ENCODE measurements around the gene IFNW1. TPM values are rescaled to one million over a fixed set of nuclear protein-coding genes. Genes with fewer than 3 reads are reported as not detected.
"Not testable (repeated sequence)": the region's sequence is repeated elsewhere in the genome, so short reads cannot be mapped to it uniquely, and the experiment has no call there.

Gene IFNW1
- not detected for polyA plus RNA-seq (ENCODE audit: insufficient read length in 10 of 10)
- long read RNA-seq, donor 1 = 0 reads
- long read RNA-seq, donor 2 = 0 reads
- long read RNA-seq, donor 3 = 0 reads
- long read RNA-seq, donor 4 = 0 reads
- long read RNA-seq, donor 5 = 0 reads
- long read RNA-seq, donor 6 = 0 reads
- long read RNA-seq, donor 7 = 0 reads
- long read RNA-seq, donor 8 = 0 reads
- long read RNA-seq, donor 9 = 0 reads

DNA sequence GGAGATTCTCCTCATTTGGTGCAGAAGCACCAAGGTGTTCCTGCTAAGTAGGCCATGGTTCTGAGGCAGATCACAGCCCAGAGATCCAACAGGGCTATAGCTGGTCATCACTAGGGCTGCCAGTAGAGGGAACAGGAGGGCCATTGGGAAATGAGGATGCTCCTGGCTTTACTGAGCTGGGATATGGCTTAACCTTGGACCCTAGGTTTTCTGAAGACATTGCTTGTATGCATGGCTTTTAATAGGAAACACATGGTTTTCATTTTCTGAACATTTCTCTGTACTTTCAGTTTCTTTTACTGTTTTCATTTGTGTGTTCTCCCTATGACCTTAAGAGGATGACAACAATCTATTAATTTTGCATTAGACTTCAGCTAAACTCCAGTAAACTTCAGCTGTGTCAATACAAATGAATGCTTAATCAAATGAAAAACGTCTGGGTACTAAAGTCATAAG, at the start of gene IFNW1:
TSS of gene IFNW1 (minus strand) at position 406 of the 456 bp plus-strand sequence. CDS start at position 144, 262 bp downstream.
- no peak for DNase-seq

DNA sequence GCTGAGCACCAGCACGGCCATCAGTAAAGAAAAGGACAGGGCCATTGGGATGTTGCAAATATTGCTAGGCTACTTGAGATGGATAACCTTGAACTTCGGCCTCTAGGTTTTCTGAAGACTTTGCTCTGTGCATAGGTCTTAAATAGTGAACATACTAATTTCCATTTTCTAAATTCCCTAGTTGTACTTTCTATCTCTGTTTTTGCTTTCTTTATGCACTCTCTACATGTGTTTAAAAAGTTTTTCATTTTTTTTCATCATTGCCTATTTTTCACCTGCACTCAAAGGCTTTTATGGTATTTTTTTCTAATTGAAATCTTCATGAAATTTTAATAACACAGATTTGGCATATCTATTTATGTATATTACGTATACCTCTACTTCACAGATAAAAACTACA, 45.9 kb upstream of the IFNW1 start, which contains the start of gene IFNA4:
TSS of gene IFNA4 (minus strand) at position 101 of the 400 bp plus-strand sequence. CDS start at position 45, 56 bp downstream.
- DNase-seq = not testable (repeated sequence)

DNA sequence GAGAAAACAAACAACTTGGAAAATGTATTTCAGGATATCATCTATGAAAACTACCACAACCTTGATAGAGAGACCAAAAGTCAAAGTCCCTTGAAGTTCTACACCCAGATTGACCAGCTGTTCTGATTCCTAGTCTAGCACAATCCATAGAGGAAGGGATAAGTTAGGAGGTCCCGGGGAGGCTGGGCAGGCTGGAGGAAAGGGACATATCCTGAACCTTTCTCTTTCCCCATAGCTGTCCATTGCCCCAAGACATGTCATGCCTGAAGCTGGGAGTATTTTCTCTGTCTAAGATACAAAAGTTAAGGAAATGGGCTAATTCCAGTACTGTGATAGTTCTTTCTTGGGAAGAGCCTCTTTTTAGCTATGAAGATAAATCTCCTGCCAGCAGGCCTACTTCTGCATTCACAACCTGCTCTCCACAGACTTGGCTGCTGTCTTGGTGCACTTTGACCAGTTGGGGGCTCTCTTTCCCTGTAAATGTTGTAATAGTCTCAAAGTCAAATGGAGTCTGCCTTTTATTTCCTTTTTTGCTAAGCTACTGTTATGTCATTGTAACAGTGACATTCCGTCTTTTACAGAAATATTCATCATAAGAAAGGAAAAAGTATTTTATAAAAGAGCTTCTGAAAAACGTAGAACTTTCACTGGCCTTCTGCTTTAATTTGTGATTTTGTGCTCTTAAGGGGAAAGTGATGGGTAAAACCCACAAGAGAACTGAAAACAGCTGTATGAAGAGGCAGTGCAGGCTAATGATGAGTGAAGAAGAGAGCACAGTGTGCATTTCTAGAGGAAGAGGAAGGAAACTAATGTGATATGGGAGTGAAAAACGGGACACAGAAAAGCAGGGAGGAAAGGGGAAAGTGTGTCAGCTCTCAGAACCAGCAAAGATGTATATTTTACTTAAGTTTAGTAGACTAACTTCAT, 41.4 kb upstream of the IFNW1 start:
- peak in 1 of 3 donors; percentile 6 for DNase-seq

DNA sequence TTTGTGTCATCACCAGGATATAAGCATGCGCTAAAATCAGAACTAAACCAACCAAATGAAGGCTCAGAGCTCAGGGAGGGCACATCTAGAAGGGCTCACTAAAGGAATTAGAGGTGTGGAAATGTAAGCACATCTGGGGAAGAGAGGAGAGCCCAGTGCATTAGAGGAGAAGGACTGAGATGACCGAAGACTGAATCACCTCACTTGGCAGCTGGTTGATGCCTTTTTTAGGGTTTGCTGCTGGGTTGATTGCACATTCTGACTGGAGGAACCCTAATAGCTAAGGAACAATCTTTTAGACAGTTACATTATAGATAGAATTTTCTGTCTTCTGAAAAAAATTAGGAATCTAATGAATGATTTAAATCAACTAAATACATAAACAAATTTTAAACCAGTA, 33.0 kb upstream of the IFNW1 start:
- no peak for DNase-seq

DNA sequence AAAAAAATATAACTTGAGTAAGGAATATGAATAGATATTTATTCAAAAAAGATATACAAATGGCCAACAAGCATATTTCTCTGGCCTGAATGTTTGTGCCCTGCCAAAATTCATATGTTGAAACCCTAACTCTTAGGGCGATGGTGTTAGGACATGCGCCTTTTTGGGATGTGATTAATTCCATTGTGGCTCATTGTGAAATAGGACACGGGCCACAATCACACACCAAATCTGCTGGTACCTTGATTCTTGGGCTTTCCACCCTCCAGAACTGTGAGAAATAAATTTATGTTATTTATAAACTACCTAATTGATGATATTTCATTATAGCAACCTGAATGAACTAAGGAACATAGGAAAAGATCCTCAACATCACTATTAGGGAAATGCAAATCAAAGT, 30.5 kb upstream of the IFNW1 start:
- no peak for DNase-seq

DNA sequence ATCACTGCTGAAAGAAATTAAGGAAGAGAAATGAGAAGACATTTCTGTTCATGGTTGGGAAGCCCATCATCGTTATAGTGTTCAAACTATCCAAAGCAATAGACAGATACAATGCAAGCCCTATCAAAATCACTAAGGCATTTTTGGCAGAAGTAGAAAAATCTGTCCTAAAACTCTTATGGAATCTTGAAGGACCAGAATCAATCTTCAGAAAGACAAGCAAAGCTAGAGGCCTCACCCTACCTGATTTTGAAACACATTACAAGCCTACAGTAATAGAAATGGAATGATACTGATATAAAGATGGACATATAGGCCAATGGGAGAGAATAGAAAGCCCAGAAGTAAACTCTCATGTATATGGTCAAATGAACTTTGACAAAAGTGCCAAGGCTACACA, 29.7 kb upstream of the IFNW1 start:
- no peak for DNase-seq

DNA sequence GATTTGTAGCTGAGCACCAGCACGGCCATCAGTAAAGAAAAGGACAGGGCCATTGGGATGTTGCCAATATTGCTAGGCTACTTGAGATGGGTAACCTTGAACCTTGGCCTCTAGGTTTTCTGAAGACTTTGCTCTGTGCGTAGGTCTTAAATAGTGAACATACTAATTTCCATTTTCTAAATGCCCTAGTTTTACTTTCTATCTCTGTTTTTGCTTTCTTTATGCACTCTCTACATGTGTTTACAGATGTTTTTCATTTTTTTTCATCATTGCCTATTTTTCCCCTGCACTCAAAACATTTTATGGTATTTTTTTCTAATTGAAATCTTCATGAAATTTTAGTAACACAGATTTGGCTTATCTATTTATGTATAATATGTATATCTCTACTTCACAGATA, 24.9 kb upstream of the IFNW1 start, which contains the start of gene IFNA21:
TSS of gene IFNA21 (minus strand) at position 101 of the 400 bp plus-strand sequence. CDS start at position 53, 48 bp downstream.
- not testable (repeated sequence) for DNase-seq

DNA sequence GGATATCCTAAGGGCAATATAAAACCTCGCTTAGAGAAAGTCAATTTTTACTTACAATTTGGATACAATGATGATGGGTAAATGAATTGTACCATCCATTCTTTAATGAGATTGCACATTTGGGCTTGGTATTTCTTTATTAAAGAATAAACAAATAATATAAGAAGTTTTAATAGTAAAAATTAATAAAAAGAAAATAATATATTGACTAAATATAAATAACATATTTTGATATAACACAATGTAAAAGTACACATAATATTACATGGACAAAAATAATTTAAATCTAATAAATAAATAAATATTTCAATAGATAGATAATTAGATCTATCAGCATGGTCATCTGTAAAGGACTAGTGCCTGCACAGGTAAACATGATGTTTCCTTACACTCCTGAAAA, 23.9 kb upstream of the IFNW1 start:
- DNase-seq = no peak

DNA sequence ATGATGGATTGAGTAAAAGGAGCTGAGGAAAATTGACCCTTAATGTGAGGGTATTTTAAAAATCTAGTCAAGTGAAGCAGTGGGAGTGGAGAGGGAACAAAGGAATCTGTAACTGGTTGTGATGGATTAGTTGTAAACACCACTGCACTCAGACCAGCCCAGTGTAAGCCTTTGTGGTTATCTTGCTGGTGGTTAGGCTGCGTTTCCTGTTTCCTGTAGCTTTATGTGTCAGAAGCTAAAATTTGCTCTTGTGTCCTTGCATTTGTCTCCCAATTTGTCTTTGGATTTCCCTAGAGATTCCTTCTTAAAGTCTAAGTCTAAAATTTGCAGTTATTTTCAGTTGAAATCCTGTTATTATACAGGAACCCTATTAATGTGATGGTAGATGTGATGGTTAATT, 18.5 kb upstream of the IFNW1 start:
- no peak for DNase-seq

DNA sequence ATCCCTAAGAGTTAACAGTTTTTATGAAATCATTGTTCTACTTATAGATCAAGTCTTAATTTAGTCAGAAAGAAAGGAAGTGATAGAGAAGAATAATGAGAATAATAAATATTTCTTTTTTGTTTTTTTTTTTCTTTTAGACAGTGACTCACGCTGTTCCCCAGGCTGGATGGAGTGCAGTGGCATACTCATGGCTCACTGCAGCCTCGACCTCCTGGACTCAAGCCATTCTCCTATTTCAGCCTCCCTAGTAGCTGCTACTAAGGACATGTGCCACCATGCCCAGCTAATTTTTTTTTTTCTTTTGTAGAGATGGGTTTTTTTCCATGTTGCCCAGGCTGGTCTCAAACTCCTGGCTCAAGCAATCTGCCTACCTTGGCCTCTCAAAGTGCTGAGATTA, 13.9 kb upstream of the IFNW1 start:
- DNase-seq = no peak

DNA sequence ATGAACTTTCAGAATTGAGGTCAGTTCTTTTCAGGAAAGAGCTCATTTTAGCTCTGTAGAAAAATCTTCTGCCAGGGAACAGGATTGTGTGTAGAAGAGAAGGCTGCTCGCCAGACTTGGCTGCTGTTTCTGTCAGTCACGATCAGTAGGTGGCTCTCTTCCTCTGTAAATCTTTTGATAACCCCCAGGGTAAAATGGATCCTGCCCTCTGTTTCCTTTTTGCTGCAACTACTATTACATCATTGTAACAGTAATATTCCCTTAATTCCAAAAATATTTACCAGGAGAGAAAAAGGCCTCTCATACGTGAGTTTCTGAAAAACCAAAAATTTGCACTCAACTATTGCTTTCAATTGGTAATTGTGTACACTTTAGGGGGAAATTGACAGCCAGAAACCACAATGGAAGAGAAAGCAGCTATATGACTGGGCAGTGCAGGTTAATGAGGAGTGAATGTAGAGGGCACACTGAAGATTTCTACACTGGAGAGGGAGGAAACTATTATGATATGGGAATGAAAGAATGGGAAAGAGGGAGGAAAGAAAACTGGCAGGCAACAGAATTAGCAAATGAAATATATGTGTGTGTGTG, 12.5 kb upstream of the IFNW1 start:
- DNase-seq = peak in 2 of 3 donors; percentile 14 to 19

DNA sequence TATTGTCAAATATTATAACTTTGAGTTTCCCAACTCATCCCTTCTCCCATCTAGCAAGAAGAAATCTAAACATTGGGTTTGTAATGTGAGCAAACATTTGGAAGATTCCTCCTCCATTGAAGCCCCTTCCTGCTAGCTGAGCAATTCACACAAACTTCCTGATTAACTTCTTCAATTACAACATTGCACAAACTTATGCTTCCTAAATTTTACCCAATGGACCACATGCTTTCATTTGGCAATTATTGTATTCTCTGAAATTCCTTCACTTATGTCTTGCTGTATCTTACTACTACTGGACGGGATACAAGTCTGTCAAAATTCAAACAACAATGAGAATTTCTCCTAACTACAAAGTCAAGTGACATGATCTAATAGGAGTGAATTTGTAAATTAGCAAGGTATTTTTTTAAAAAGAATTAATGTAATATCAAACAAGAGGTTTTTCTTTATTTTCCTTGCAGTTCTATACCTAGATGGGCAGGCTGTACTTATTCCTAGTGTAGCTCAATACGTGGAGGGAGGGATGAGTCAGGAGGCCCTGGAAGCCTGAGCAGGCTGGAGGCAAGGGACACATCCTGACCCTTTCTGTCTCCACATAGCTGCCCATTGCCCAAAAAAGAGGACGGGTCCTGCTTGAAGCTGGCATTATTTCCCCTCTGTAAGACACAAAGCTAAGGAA, 11.8 kb upstream of the IFNW1 start:
- peak in 2 of 3 donors; percentile 7 to 8 for DNase-seq

DNA sequence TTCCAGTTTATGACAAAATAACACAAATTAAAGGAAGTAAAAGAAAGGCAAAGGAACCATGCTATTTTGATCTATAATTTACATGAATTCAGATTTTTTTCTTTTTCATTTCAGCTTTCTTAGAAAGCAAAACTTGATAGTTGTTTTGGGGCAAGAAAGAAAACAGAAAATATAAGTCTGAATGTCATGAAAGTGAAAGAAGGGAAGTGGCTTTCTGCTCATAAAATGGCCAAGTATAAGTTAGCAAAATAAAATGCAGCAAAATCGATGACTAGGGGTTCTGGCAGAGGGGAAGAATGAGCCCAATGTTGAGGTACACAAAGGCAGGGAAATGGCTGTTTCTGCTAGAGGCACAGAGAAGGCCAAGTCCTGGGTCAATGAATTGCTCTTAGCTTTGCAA, 3.0 kb upstream of the IFNW1 start:
- peak in 1 of 3 donors; percentile 6 for DNase-seq

DNA sequence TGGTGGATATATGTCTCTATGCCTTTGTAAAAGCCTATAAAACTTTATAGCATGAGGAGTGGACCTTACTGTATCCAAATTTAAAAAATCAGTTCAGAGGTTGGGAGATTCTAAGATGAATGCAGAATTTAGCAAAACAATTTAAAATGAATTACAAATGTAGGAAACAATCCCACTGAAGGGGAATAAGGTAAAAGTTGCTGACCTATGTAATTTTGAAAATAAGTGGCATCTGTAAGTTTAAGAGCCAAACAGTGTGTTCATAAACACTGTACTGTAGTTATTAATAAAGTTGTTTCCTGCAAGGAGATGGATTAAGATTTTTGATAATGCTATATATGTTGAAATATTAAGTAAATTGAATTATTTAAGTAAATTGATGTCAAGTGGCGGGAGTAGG, 4.6 kb downstream of the IFNW1 start:
- DNase-seq = no peak

DNA sequence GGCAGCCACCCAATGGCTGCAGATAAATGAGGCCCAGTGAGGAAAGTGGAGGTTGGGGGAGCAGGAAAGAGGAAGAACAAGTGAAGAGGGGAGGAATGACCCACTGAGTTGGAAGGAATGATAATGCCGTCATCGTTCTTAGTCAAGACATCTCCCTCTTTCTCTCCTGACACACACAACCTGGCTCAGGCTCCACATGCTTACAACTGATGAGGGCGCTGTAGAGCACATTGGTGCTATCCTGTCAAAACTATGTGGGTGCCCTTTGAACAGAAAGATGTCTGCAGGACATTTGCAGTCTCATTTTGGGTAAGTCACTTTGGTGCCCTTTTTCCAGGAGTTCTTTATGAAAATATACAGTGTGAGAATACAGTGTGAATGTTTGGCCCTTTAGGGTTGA, 5.9 kb downstream of the IFNW1 start:
- no peak for DNase-seq

DNA sequence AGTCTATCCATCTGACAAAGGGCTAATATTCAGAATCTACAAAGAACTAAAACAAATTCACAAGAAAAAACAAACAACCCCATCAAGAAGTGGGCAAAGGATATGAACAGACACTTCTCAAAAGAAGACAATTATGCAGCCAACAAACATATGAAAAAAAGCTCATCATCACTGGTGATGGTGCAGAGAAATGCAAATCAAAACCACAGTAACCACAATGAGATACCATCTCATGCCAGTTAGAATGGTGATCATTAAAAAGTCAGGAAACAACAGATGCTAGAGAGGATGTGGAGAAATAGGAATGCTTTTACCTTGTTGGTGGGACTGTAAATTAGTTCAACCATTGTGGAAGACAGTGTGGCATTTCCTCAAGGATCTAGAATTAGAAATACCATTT, 13.4 kb downstream of the IFNW1 start:
- not testable (repeated sequence) for DNase-seq

DNA sequence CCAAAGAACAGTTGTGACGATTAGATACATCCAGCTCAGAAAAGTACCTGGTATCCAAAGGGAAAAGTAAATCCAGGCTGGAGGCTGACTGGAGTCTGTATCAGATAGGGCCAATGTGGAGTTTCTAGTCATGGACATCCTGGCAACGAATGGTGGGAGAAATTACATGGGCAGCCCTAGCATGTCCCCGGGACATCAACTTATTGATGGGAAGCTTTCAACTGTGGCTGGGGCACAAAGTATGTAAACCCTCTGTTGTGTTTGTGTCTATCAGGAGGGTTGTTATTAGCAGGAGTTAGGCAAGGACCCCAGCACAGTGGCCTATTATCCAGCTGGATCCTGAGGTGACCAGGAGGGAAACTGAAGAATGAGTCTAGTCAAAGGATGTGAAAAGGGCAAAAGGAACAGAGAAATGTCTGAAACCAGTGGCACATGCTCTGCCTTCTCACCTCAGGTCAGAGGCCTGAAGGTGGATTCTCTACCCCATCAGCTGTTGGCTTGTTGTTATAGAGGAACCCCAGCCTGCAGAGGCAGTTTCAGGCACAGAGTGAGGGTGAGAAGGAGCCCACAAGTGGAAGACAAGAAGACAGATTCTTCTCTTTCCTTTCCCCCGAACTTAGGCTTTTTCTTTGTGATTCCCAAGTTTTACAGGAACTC, 19.9 kb downstream of the IFNW1 start:
- no peak for DNase-seq

DNA sequence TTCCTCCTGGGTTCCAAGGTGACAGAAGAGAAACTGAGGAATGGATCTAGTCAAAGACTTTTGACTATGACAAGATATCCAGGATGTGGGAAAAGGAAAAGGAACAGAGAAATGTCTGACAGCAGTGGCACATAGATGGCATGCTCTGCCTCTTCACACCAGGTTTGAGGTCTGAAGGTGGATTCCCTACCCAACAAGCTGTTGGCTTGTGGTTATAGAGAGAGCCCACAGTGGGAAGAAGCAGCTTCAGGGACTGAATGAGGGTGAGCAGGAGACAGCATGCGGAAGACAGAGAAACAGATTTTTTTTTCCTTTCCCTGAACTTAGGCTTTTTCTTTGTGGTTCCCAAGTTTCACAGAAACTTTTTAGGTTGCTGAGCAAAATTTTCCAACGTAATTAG, 20.6 kb downstream of the IFNW1 start:
- no peak for DNase-seq

DNA sequence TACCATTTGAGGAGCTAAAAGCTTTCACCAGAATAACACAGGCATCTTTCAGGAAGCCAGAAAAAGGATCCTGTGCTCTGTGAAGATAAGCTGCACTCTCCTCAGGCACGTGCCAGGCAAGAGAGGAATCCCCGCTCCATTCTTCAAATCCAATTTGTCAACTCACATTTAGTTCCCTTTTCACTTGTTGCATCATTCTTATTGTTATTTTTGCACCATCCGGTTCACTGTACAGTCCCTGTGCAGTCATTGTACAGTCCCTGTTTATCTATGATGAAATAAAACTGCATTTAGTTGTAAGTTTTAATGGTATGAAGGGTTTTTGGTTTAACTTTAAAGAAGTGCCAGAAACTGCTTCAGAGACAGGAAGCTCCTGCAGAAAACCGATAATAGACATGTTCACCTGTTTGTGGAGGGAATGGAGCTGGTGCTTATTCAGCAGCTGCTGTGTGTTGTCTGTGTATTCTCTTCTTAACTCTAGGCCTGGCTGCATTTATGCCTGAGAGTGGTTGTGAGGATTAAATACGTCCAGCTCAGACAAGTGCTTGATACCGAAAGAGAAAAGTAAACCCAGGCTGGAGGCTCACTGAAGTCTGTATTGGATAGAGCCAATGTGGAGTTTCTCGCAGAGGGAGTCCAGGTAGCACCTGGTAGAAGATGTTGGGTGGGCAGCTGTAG, 22.4 kb downstream of the IFNW1 start:
- DNase-seq = peak in 1 of 3 donors; percentile 14

DNA sequence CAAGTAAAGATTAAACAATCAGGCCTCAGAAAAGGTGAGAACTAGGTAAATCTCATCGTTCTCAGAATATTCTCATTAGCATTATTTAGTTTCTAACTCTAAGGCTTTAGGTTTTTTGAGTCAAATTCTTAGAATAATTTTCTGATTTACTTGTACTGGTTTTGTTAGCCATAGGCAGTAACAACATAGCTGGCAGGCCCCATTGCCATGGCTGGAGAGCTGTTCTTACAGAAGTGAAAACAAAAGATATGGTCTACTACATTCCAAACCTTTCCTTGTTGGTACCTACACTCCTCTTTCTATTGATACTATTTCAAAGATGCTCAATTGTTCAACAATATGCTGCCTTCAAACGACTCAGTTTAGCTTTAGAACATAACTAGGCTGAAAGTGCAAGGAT, 27.3 kb downstream of the IFNW1 start:
- DNase-seq = no peak

All from muscle of back (tissue), 13 donors.